ENCODE data around the gene MBP. TPM values are rescaled to one million over a fixed set of nuclear protein-coding genes. Genes with fewer than 3 reads are reported as not detected.

The MBP gene
- total and polyA plus RNA-seq, 10 of the 15 experiments (the other 5 are each of a cell fraction or from before 2014, with no cell fraction given): 12.2 to 67.8 (median 42.1) TPM

DNA sequence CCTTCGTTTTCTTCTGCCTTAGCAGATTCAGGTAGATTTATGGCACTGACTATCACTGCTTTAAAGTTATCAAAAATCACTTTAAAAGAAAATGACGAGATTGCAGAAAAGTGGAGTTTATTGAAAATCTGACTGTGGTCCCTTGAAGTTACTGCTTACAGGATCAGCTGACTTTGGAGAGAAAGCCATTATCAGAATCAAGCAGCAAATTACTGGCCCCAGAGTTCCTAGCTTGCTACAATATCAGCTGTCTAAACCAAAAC lies 18.5 kb downstream of the MBP start (continued):
- TF ChIP-seq, protein P1, sequence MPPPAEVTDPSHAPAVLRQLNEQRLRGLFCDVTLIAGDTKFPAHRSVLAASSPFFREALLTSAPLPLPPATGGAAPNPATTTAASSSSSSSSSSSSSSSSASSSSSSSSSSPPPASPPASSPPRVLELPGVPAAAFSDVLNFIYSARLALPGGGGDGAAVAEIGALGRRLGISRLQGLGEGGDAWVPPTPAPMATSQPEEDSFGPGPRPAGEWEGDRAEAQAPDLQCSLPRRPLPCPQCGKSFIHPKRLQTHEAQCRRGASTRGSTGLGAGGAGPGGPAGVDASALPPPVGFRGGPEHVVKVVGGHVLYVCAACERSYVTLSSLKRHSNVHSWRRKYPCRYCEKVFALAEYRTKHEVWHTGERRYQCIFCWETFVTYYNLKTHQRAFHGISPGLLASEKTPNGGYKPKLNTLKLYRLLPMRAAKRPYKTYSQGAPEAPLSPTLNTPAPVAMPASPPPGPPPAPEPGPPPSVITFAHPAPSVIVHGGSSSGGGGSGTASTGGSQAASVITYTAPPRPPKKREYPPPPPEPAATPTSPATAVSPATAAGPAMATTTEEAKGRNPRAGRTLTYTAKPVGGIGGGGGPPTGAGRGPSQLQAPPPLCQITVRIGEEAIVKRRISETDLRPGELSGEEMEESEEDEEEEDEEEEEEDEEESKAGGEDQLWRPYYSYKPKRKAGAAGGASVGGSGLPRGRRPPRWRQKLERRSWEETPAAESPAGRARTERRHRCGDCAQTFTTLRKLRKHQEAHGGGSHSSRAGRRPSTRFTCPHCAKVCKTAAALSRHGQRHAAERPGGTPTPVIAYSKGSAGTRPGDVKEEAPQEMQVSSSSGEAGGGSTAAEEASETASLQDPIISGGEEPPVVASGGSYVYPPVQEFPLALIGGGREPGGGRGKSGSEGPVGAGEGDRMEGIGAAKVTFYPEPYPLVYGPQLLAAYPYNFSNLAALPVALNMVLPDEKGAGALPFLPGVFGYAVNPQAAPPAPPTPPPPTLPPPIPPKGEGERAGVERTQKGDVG (CRISPR knock-in tag; IDR thresholded peaks at IDR 0.05): no peak
- TF ChIP-seq SRF (IDR thresholded peaks at IDR 0.05; ENCODE audit: low read depth in 2 of 2, low read length in 2 of 2): no peak
- TF ChIP-seq ZNF217 (IDR thresholded peaks at IDR 0.05): no peak
- TF ChIP-seq, protein P2, sequence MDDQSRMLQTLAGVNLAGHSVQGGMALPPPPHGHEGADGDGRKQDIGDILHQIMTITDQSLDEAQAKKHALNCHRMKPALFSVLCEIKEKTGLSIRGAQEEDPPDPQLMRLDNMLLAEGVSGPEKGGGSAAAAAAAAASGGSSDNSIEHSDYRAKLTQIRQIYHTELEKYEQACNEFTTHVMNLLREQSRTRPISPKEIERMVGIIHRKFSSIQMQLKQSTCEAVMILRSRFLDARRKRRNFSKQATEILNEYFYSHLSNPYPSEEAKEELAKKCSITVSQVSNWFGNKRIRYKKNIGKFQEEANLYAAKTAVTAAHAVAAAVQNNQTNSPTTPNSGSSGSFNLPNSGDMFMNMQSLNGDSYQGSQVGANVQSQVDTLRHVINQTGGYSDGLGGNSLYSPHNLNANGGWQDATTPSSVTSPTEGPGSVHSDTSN (IDR thresholded peaks at IDR 0.05; ENCODE audit: insufficient replicate concordance, low read depth, low read length): no peak
- no peak for TF ChIP-seq CBX5 (IDR thresholded peaks at IDR 0.05; ENCODE audit: low read depth)
- no peak for TF ChIP-seq SIX5 (IDR thresholded peaks at IDR 0.05; ENCODE audit: low read depth, low read length, severe bottlenecking)
- no peak for TF ChIP-seq KAT2A (conservative IDR thresholded peaks at IDR 0.05; ENCODE audit: control insufficient read depth, low read depth, low read length)
- no peak for TF ChIP-seq IKZF2 (IDR thresholded peaks at IDR 0.05)
- no peak for TF ChIP-seq TAF1 (IDR thresholded peaks at IDR 0.05; ENCODE audit: borderline replicate concordance, low read depth, low read length)
- no peak for TF ChIP-seq ZBED1 (IDR thresholded peaks at IDR 0.05; ENCODE audit: borderline replicate concordance)

Measured in GM12878 (cell line).